Liver (tissue), 9 donors: ENCODE data around the gene CLEC16A. TPM values are rescaled to one million over a fixed set of nuclear protein-coding genes. Genes with fewer than 3 reads are reported as not detected.

Source experiments
- DNase-seq: peaks from one replicate; pipeline ENCODE4 v3.0.0-alpha.2; 2017; ENCODE audit warnings: low spot score
- H3K27ac ChIP-seq, 2 donors: one replicate each; pipeline ENCODE4 v1.7.0; 2013; ENCODE audit warnings: inconsistent platforms in 2 of 2, low read length in 2 of 2, control low read depth in 1 of 2, low read depth in 1 of 2, mild to moderate bottlenecking in 1 of 2
- H3K27me3 ChIP-seq, 4 donors: one replicate each; pipeline versions ENCODE4 v1.6.1 to v1.7.0; 2013; ENCODE audit warnings: low read length in 3 of 4, inconsistent platforms in 1 of 4, mild to moderate bottlenecking in 1 of 4, moderate library complexity in 1 of 4; ENCODE audit not compliant: control insufficient read depth in 4 of 4, insufficient read depth in 4 of 4
- H3K36me3 ChIP-seq, 4 donors: one replicate each; pipeline versions ENCODE4 v1.6.1 to v1.7.0; 2013; ENCODE audit warnings: low read length in 3 of 4, mild to moderate bottlenecking in 3 of 4, low read depth in 1 of 4, moderate library complexity in 1 of 4; ENCODE audit not compliant: control insufficient read depth in 4 of 4, insufficient read depth in 3 of 4
- H3K4me1 ChIP-seq, 4 donors: one replicate each; pipeline versions ENCODE4 v1.6.1 to v1.7.0; 2013; ENCODE audit warnings: low read length in 3 of 4, mild to moderate bottlenecking in 3 of 4, moderate library complexity in 1 of 4; ENCODE audit not compliant: control insufficient read depth in 4 of 4, insufficient read depth in 4 of 4
- H3K4me3 ChIP-seq, 3 donors: one replicate each; pipeline versions ENCODE4 v1.6.1 to v1.7.0; 2013; ENCODE audit warnings: low read length in 3 of 3, control low read depth in 1 of 3, low read depth in 1 of 3, mild to moderate bottlenecking in 1 of 3
- H3K9ac ChIP-seq, 2 donors: one replicate each; pipeline ENCODE4 v1.7.0; 2013; ENCODE audit warnings: low read length in 2 of 2, mild to moderate bottlenecking in 2 of 2, moderate library complexity in 2 of 2, control low read depth in 1 of 2, low read depth in 1 of 2
- H3K9me3 ChIP-seq, 4 donors: one replicate each; pipeline versions ENCODE4 v1.6.1 to v1.7.0; 2013; ENCODE audit warnings: low read length in 3 of 4; ENCODE audit not compliant: control insufficient read depth in 4 of 4
- ATF3 ChIP-seq: IDR thresholded peaks from 2 replicates; pipeline ENCODE4 v1.6.1; 2016; ENCODE audit warnings: antibody characterized with exemption
- EGR1 ChIP-seq, 2 donors: IDR thresholded peaks; 2 replicates each; pipeline ENCODE4 v1.6.1; 2016 to 2018; ENCODE audit warnings: antibody characterized with exemption in 2 of 2, low read depth in 2 of 2
- FOXA1 ChIP-seq: IDR thresholded peaks from 2 replicates; pipeline ENCODE4 v1.6.1; 2016; ENCODE audit warnings: antibody characterized with exemption
- FOXA2 ChIP-seq: IDR thresholded peaks from 2 replicates; pipeline ENCODE4 v1.6.1; 2016; ENCODE audit warnings: antibody characterized with exemption
- GABPA ChIP-seq, 2 donors: IDR thresholded peaks in 1 of 2; conservative IDR thresholded peaks in 1 of 2; 2 replicates each; pipeline ENCODE4 v1.6.1; 2016; ENCODE audit warnings: antibody characterized with exemption in 2 of 2, mild to moderate bottlenecking in 1 of 2, moderate library complexity in 1 of 2
- HNF4A ChIP-seq, 2 donors: conservative IDR thresholded peaks; 2 replicates each; pipeline ENCODE4 v1.6.1; 2016; ENCODE audit warnings: antibody characterized with exemption in 2 of 2, mild to moderate bottlenecking in 2 of 2
- HNF4G ChIP-seq: IDR thresholded peaks from 2 replicates; pipeline ENCODE4 v1.6.1; 2016; ENCODE audit warnings: antibody characterized with exemption
- JUND ChIP-seq, 2 donors: IDR thresholded peaks; 2 replicates each; pipeline ENCODE4 v1.6.1; 2016; ENCODE audit warnings: antibody characterized with exemption in 2 of 2
- NR2F2 ChIP-seq: IDR thresholded peaks from 2 replicates; pipeline ENCODE4 v1.6.1; 2016; ENCODE audit warnings: antibody characterized with exemption
- RAD21 ChIP-seq, 2 donors: IDR thresholded peaks; 2 replicates each; pipeline ENCODE4 v1.6.1; 2016; ENCODE audit warnings: antibody characterized with exemption in 2 of 2, mild to moderate bottlenecking in 2 of 2
- RXRA ChIP-seq, 2 donors: IDR thresholded peaks; 2 replicates each; pipeline ENCODE4 v1.6.1; 2017 to 2018; ENCODE audit warnings: antibody characterized with exemption in 2 of 2, mild to moderate bottlenecking in 1 of 2
- SP1 ChIP-seq: IDR thresholded peaks from 2 replicates; pipeline ENCODE4 v1.6.1; 2018; ENCODE audit warnings: antibody characterized with exemption, mild to moderate bottlenecking
- TAF1 ChIP-seq: conservative IDR thresholded peaks from 2 replicates; pipeline ENCODE4 v1.6.1; 2016; ENCODE audit warnings: antibody characterized with exemption, mild to moderate bottlenecking
- ZBTB33 ChIP-seq: IDR thresholded peaks from 2 replicates; pipeline ENCODE4 v1.6.1; 2016; ENCODE audit warnings: antibody characterized with exemption
- WGBS: extraction: QIAGEN DNeasy Blood & Tissue Kit; methylation state at CpG from one replicate; pipeline ENCODE4 v1.1.7; 2013; 5-methylcytosine and 5-hydroxymethylcytosine counted together
- polyA plus RNA-seq, 2 donors: library from polyadenylated mRNA; stranded (reverse) in 1 of 2; unstranded in 1 of 2; fragments of 200-250 nt in 1 of 2; fragments of >200 nt in 1 of 2; fragmentation: Nextera tagmentation in 1 of 2; extraction: Ambion mirVana in 1 of 2; gene quantifications; one replicate each; pipeline versions ENCODE4 v1.2.1 to v1.2.3, GENCODE V29; 2013 to 2015
- total RNA-seq, 2 donors: library from RNA; depleted of rRNA; stranded (reverse); fragments of >200 nt; gene quantifications; one replicate each; pipeline ENCODE4 v1.2.3, GENCODE V29; 2014
- TF ChIP-seq, protein P1 (sequence below): fragments of 150-350 bp; IDR thresholded peaks from 2 replicates; pipeline ENCODE4 v1.5.1; 2017; ENCODE audit warnings: improper control_type of control experiment, low read depth, low read length; ENCODE audit not compliant: missing input control
- TF ChIP-seq, protein P2 (sequence below): IDR thresholded peaks from 2 replicates; pipeline ENCODE4 v1.6.1; 2016; ENCODE audit warnings: antibody characterized with exemption
- donor health status: healthy.
- donor health status: healthy.
- donor health status: healthy.
- donor health status: healthy.
- donor health status: healthy.

The CLEC16A gene
- total and polyA plus RNA-seq, 4 donors, result 9.7 to 23.0 (median 17.4) TPM

- TF ChIP-seq, protein P1, sequence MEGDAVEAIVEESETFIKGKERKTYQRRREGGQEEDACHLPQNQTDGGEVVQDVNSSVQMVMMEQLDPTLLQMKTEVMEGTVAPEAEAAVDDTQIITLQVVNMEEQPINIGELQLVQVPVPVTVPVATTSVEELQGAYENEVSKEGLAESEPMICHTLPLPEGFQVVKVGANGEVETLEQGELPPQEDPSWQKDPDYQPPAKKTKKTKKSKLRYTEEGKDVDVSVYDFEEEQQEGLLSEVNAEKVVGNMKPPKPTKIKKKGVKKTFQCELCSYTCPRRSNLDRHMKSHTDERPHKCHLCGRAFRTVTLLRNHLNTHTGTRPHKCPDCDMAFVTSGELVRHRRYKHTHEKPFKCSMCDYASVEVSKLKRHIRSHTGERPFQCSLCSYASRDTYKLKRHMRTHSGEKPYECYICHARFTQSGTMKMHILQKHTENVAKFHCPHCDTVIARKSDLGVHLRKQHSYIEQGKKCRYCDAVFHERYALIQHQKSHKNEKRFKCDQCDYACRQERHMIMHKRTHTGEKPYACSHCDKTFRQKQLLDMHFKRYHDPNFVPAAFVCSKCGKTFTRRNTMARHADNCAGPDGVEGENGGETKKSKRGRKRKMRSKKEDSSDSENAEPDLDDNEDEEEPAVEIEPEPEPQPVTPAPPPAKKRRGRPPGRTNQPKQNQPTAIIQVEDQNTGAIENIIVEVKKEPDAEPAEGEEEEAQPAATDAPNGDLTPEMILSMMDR, result no peak
- no peak for TF ChIP-seq EGR1 (IDR thresholded peaks at IDR 0.05; ENCODE audit: low read depth in 2 of 2)
These were observed 76.0 kb downstream of the CLEC16A start (continued) for GRCh38 chr16:11020388-11020787.

- no peak for DNase-seq
- peaks cover 0 to 23% (median 15%) of the 10 kb centered on the region in 4 donors for H3K36me3 ChIP-seq
- TF ChIP-seq FOXA2, result no peak
- no peak overlapping the region for H3K27ac ChIP-seq
- no peaks in the 10 kb centered on the region for H3K9me3 ChIP-seq
- H3K4me3 ChIP-seq, result no peak overlapping the region
- no peaks in the 10 kb centered on the region for H3K27me3 ChIP-seq
- no peaks in the 10 kb centered on the region for H3K4me1 ChIP-seq
- no peak overlapping the region for H3K9ac ChIP-seq
- WGBS, result 92% methylated on average over 7 of the region's 7 CpGs
These were observed 76.6 kb downstream of the CLEC16A start for GRCh38 chr16:11020792-11021551.

- no peak for TF ChIP-seq GABPA (IDR thresholded peaks at IDR 0.05 in 1 of 2, conservative IDR thresholded peaks at IDR 0.05 in 1 of 2)
- TF ChIP-seq EGR1 (IDR thresholded peaks at IDR 0.05; ENCODE audit: low read depth in 2 of 2), result no peak
- no peak for TF ChIP-seq NR2F2
- TF ChIP-seq ATF3, result no peak
- no peak for TF ChIP-seq RAD21 (IDR thresholded peaks at IDR 0.05)
- no peak for TF ChIP-seq JUND (IDR thresholded peaks at IDR 0.05)
- no peak for TF ChIP-seq HNF4A (conservative IDR thresholded peaks at IDR 0.05)
- no peak for TF ChIP-seq FOXA1
These were observed 77.6 kb downstream of the CLEC16A start for GRCh38 chr16:11022002-11022401.

DNA sequence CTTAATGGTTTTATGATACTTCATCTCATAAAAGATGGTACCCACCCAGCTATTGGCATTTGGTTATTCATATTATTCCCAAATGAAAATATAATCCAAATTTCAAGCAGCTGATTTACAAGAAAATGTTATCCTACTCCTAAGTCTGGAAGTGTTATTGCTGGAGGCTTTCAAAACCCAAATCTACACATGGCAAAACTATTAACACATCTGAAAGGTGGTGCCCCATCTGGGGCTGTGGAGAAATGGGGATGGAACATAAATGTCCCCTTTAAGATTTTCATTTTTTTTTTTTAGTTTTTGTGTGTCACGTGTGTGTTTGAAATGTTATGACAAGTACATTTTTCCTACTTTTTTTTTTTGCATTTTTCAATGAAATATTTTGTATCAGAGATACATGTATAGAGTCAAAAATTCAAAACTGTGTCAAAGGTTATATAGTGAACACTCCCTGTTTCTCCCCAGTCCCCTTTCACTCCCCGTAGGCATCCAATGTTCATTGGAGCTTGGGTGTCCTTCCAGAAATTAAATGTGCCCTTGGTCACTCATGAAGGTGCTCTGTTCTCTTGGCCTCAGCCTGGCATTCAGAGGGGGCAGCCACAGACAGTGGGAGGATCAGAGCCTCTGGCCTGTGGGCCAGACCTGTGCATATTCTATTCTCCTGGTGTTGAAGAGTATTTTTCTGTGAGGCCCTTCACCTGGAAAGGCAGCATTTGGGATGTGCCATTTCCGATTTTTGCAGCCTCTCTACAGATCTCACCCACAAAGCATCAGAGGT, 79.1 kb downstream of the CLEC16A start:
- H3K4me1 ChIP-seq, result no peaks in the 10 kb centered on the region
- H3K27me3 ChIP-seq, result no peaks in the 10 kb centered on the region
- no peak for DNase-seq
- H3K27ac ChIP-seq, result no peak overlapping the region
- 92% methylated on average over 3 of the region's 3 CpGs for WGBS
- H3K9me3 ChIP-seq, result no peaks in the 10 kb centered on the region
- peaks cover 2 to 28% (median 18%) of the 10 kb centered on the region in 4 donors for H3K36me3 ChIP-seq
- H3K9ac ChIP-seq, result no peak overlapping the region
- H3K4me3 ChIP-seq, result no peak overlapping the region
- TF ChIP-seq ZBTB33 (no peak), HNF4G (no peak), RXRA (IDR thresholded peaks at IDR 0.05) (no peak), FOXA2 (no peak), JUND (IDR thresholded peaks at IDR 0.05) (no peak), RAD21 (IDR thresholded peaks at IDR 0.05) (no peak), FOXA1 (no peak), NR2F2 (no peak), TAF1 (no peak), SP1 (no peak), ATF3 (no peak)
- TF ChIP-seq, protein P1, result no peak
- TF ChIP-seq, protein P2, sequence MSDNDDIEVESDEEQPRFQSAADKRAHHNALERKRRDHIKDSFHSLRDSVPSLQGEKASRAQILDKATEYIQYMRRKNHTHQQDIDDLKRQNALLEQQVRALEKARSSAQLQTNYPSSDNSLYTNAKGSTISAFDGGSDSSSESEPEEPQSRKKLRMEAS, result no peak

More at GRCh38 chr16:11022002-11022401, 77.6 kb downstream of the CLEC16A start:
- no peak for DNase-seq
- WGBS, result 98% methylated on average over 3 of the region's 3 CpGs
- Histone ChIP-seq H3K9ac (no peak overlapping the region), H3K36me3 (peaks cover 0 to 27% (median 17%) of the 10 kb centered on the region in 4 donors), H3K27ac (no peak overlapping the region), H3K27me3 (no peaks in the 10 kb centered on the region), H3K9me3 (no peaks in the 10 kb centered on the region), H3K4me1 (no peaks in the 10 kb centered on the region), H3K4me3 (no peak overlapping the region)
